Epithelial cell of proximal tubule (primary cell): ENCODE results near the gene GUSB. TPM values are rescaled to one million over a fixed set of nuclear protein-coding genes. Genes with fewer than 3 reads are reported as not detected.

Source experiments
- DNase-seq: peaks from one replicate; pipeline ENCODE4 v3.0.0-alpha.2; 2011; ENCODE audit warnings: low read depth
- H3K4me3 ChIP-seq: 2 replicates; pipeline ENCODE4 v1.5.1; 2011; ENCODE audit warnings: low read depth, mild to moderate bottlenecking, low read length
- CTCF ChIP-seq: conservative IDR thresholded peaks from 2 replicates; pipeline ENCODE4 v1.5.1; 2012; ENCODE audit warnings: low read depth, mild to moderate bottlenecking, low read length
- total RNA-seq: library from RNA; depleted of rRNA; stranded (reverse); fragments of >200 nt; gene quantifications from 2 replicates; pipeline ENCODE4 v1.2.3, GENCODE V29; 2015

Gene GUSB
- total RNA-seq, 1 donor from 2014 or later, result 12.1 TPM

- no peak for TF ChIP-seq CTCF
- DNase-seq, result no peak
- H3K4me3 ChIP-seq, result no peak overlapping the region
Measured at GRCh38 chr7:65938336-65938895, 43.6 kb downstream of the GUSB start.

- no peak for DNase-seq
- no peak for TF ChIP-seq CTCF
- H3K4me3 ChIP-seq, result no peak overlapping the region
Measured at GRCh38 chr7:65937296-65937695, 44.7 kb downstream of the GUSB start.

- no peak overlapping the region for H3K4me3 ChIP-seq
- no peak for TF ChIP-seq CTCF
- no peak for DNase-seq
Measured at GRCh38 chr7:65931685-65932084, 50.3 kb downstream of the GUSB start.

GRCh38 chr7:65927489-65928448 is 54.2 kb downstream of the GUSB start:
- DNase-seq, result no peak
- H3K4me3 ChIP-seq, result no peak overlapping the region
- no peak for TF ChIP-seq CTCF

- H3K4me3 ChIP-seq, result no peak overlapping the region
- DNase-seq, result no peak
- no peak for TF ChIP-seq CTCF
Measured at GRCh38 chr7:65926588-65926987, 55.4 kb downstream of the GUSB start.

- no peak for DNase-seq
- no peak overlapping the region for H3K4me3 ChIP-seq
- no peak for TF ChIP-seq CTCF
Measured at GRCh38 chr7:65925040-65925439, 57.0 kb downstream of the GUSB start.
